Measurements from ENCODE around the gene COL5A1. TPM values are rescaled to one million over a fixed set of nuclear protein-coding genes. Genes with fewer than 3 reads are reported as not detected.

COL5A1 gene
- total RNA-seq, 4 donors from 2014 or later: 4.0 to 12.8 (median 6.3) TPM

- intact Hi-C loops (cut with DNase I): no loop called here
- TF ChIP-seq CTCF (IDR thresholded peaks at IDR 0.05): no peak
- no peak for TF ChIP-seq POLR2A (IDR thresholded peaks at IDR 0.05)
- H3K27me3 ChIP-seq: no peaks in the 10 kb centered on the region
- no peak overlapping the region for H3K27ac ChIP-seq
- no peaks in the 10 kb centered on the region for H3K9me3 ChIP-seq
- no peak overlapping the region for H3K4me3 ChIP-seq
- peaks cover 0 to 17% (median 10%) of the 10 kb centered on the region in 3 donors for H3K4me1 ChIP-seq
- DNase-seq: no peak
- peaks cover 0 to 22% (median 0%) of the 10 kb centered on the region in 3 donors for H3K36me3 ChIP-seq
- 90 to 96% methylated on average over 6 of the region's 6 CpGs for WGBS, 2 donors
Measured at GRCh38 chr9:134808447-134808792, 166.8 kb downstream of the COL5A1 start.

- no peak for DNase-seq
- H3K27ac ChIP-seq: no peak overlapping the region
- TF ChIP-seq POLR2A (IDR thresholded peaks at IDR 0.05) (no peak), CTCF (IDR thresholded peaks at IDR 0.05) (no peak)
- no peak overlapping the region for H3K4me3 ChIP-seq
- 89 to 93% methylated on average over 7 to 15 of the region's 15 CpGs for WGBS, 2 donors
- intact Hi-C loops (cut with DNase I): no loop called here
- H3K27me3 ChIP-seq: no peaks in the 10 kb centered on the region
- H3K4me1 ChIP-seq: peaks cover 0 to 17% (median 10%) of the 10 kb centered on the region in 3 donors
- H3K36me3 ChIP-seq: peaks cover 0 to 30% (median 0%) of the 10 kb centered on the region in 3 donors
- no peaks in the 10 kb centered on the region for H3K9me3 ChIP-seq
Measured at GRCh38 chr9:134809292-134809691, 167.7 kb downstream of the COL5A1 start.

- intact Hi-C loops (cut with DNase I): no loop called here
Measured at GRCh38 chr9:134809826-134810225, 168.2 kb downstream of the COL5A1 start.

GRCh38 chr9:134811079-134811672 is 169.6 kb downstream of the COL5A1 start:
- WGBS, 2 donors: 89 to 100% methylated on average over 8 to 12 of the region's 22 CpGs
- DNase-seq: no peak

More at GRCh38 chr9:134809826-134810225, 168.2 kb downstream of the COL5A1 start:
- Histone ChIP-seq H3K27me3 (no peaks in the 10 kb centered on the region), H3K4me3 (no peak overlapping the region), H3K27ac (no peak overlapping the region), H3K36me3 (peaks cover 0 to 29% (median 0%) of the 10 kb centered on the region in 3 donors), H3K4me1 (peaks cover 0 to 17% (median 10%) of the 10 kb centered on the region in 3 donors), H3K9me3 (no peaks in the 10 kb centered on the region)
- no peak for TF ChIP-seq CTCF (IDR thresholded peaks at IDR 0.05)
- TF ChIP-seq POLR2A (IDR thresholded peaks at IDR 0.05): no peak
- 81 to 83% methylated on average over 10 of the region's 10 CpGs for WGBS, 2 donors
- no peak for DNase-seq

More at GRCh38 chr9:134811079-134811672, 169.6 kb downstream of the COL5A1 start:
- intact Hi-C loops (cut with DNase I): no loop called here
- Histone ChIP-seq H3K4me3 (no peak overlapping the region), H3K27ac (no peak overlapping the region), H3K27me3 (no peaks in the 10 kb centered on the region), H3K4me1 (peaks cover 0 to 17% (median 10%) of the 10 kb centered on the region in 3 donors), H3K36me3 (peaks cover 0 to 37% (median 0%) of the 10 kb centered on the region in 3 donors), H3K9me3 (no peaks in the 10 kb centered on the region)
- TF ChIP-seq CTCF (IDR thresholded peaks at IDR 0.05): no peak
- TF ChIP-seq POLR2A (IDR thresholded peaks at IDR 0.05): no peak

All from esophagus squamous epithelium (tissue), 5 donors.